Epithelial cell of esophagus (primary cell): ENCODE measurements around the gene COASY.

Experiments used
- DNase-seq: peaks from one replicate; pipeline ENCODE4 v3.0.0; 2010; ENCODE audit warnings: low read depth
- H3K4me3 ChIP-seq: 2 replicates; pipeline ENCODE4 v1.5.1; 2011; ENCODE audit warnings: mild to moderate bottlenecking, low read length, control low read depth
- TF ChIP-seq, protein P1 (sequence below): IDR thresholded peaks from 2 replicates; pipeline ENCODE4 v1.5.1; 2011; ENCODE audit warnings: low read depth, mild to moderate bottlenecking, low read length, control low read depth, inconsistent platforms; ENCODE audit not compliant: insufficient read depth; ENCODE audit errors: missing control alignments

The COASY gene

DNA sequence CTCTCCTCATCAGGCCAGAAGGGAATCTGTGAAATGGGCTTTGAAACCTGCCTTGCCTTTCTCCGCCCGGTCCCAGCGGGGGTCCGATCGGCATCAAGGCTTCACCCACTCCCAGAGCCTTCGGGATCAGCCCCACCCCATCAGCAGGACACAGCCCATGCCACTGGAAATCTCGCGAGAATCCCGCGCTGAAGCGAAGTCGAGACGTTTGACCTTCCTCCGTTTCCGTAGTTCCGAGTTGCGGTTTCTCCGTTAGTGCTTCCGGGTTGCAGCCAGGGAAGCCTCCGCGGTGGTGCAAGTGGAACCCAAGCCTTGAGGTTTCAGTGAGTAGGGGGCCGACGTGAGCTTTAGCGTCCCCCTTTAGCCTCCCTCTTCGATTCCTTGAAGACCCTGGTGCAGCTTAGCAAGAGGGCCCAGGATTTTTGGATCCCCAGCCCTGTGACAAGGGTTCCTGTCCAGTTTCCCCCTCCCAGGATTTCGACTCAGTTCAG is at the start of gene COASY:
COASY (plus strand) TSS at position 252 of the 491 bp plus-strand sequence. CDS start 475 bp downstream, outside the sequence.
- H3K4me3 ChIP-seq, result peak within 1 kb of the TSS; percentile 97
- TF ChIP-seq, protein P1, sequence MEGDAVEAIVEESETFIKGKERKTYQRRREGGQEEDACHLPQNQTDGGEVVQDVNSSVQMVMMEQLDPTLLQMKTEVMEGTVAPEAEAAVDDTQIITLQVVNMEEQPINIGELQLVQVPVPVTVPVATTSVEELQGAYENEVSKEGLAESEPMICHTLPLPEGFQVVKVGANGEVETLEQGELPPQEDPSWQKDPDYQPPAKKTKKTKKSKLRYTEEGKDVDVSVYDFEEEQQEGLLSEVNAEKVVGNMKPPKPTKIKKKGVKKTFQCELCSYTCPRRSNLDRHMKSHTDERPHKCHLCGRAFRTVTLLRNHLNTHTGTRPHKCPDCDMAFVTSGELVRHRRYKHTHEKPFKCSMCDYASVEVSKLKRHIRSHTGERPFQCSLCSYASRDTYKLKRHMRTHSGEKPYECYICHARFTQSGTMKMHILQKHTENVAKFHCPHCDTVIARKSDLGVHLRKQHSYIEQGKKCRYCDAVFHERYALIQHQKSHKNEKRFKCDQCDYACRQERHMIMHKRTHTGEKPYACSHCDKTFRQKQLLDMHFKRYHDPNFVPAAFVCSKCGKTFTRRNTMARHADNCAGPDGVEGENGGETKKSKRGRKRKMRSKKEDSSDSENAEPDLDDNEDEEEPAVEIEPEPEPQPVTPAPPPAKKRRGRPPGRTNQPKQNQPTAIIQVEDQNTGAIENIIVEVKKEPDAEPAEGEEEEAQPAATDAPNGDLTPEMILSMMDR, result no peak
- peak; percentile 97 for DNase-seq

DNA sequence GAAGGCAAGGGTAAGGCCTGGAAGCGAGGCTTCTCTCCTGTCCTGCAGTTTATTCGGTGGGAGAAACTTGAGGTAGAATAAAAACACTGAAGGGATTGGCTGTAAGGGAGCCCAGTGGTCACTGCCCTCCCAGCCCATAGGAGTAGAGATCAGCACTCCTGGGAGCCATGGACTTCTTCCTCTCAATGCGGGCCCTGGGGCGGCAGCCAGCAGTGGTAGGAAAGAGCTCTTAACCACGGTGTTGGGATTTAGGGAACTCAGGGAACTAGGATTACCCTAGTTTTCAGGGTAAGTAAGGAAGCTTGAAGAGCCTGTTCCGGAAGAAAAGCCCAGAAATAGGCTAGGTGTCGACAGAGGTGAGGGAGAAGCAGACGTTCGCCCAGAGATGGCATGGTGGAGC is 49.7 kb upstream of the COASY start:
- DNase-seq, result no peak
- H3K4me3 ChIP-seq, result no peak overlapping the region
- TF ChIP-seq, protein P1, result no peak

DNA sequence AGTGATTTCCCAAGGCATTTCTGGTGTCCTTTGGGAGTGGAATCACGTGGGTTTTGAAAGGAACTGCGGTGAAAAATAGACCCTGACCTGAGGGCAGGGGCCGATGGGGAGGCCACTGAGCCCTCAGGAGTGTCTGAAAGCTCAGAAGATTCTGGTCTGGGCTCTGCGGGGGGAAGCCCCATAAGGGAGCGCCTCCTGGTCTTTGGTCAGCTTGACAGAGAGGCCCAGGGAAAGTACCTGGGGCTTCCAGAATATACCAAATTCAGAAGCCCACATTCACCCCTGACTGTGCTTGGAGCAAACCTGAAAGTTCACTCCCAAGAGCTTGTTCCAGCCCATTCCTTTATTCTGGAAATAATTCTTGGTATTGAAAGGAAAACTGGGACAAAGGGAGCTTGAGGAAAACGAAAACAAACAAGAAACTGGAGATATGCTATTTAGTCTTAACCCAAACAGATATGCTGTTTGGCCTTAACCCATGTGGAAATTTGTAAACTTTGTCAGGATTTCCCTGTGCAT is 49.2 kb upstream of the COASY start:
- H3K4me3 ChIP-seq, result no peak overlapping the region

DNA sequence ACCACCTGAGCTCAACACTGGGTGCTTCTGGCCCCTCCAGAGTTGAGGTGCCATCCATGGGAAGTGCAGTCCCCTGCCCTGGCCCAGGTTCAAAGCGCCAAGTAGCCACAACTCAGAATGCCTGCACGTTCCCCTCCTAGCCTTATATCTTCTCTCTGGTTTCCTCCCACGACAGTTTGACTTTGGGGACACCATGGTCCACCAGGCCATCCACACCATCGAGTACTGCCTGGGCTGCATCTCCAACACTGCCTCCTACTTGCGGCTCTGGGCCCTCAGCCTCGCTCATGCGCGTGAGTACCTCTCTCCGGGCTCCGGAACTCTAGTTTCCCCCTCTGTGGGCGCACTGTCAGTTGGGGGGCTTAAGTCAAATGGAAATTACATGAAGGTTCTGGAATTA is 48.3 kb upstream of the COASY start:
- H3K4me3 ChIP-seq, result no peak overlapping the region
- DNase-seq, result no peak
- TF ChIP-seq, protein P1, result no peak

More for the DNA sequence above, 49.2 kb upstream of the COASY start:
- TF ChIP-seq, protein P1, result no peak
- DNase-seq, result no peak

DNA sequence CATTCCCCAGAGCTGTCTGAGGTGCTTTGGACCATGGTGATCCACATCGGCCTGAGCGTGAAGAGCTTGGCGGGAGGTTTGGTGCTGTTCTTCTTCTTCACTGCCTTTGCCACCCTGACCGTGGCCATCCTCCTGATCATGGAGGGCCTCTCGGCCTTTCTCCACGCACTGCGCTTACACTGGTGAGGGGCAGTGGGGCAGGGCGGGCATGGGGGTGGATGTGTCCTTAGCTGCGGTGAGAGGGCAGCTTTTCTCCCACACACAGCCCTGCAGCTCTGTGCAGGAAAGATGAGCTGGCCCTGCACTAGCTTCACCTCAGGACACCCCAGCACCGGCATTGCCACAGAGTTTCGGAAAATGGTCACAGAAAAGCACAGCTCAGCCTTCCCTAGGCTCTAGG is 47.7 kb upstream of the COASY start:
- H3K4me3 ChIP-seq, result no peak overlapping the region
- TF ChIP-seq, protein P1, result no peak
- no peak for DNase-seq

DNA sequence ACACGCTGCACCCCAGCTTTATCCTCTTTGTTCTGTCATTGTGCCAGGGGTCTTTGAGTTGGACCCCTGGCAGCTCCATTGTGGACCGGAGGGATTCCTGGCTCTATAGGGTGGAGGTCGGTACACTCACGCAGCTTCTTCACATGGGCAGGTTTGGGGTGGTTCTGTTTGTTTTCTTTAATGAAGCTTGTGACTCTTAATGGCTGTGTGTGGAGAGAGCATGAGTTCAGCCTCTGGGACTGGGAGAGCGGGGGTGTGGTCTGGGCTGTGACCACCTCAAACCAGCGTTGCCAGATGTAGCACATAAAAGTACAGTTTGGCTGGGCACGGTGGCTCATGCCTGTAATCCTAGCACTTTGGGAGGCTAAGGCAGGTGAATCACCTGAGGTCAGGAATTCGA is 47.1 kb upstream of the COASY start:
- H3K4me3 ChIP-seq, result no peak overlapping the region
- DNase-seq, result no peak
- TF ChIP-seq, protein P1, result no peak

DNA sequence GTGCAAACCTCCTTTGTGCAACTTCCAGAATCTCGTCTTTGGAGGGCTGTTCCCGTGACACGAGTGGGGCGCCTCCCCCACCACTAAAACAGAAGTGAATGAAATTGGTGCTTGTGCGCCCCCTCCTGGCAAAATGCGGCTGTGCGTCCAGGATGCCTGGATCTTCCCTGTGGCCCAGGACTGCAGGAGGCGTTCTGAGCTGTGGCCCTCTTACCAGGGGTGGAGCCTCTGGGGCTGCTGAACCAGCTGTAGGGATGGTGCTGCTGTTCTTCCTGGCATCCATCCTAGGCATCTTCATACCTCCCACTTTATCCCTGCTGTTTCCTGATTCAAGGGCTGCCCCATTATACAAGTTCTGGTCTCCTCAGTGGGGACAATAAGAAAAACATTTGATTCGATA is 44.4 kb upstream of the COASY start:
- TF ChIP-seq, protein P1, result peak; percentile 89
- no peak overlapping the region for H3K4me3 ChIP-seq
- DNase-seq, result peak; percentile 85
